HUES48 (cell line): Measurements from ENCODE around the gene CCDC124.
"Not testable (repeated sequence)": the region's sequence is repeated elsewhere in the genome, so short reads cannot be mapped to it uniquely, and the experiment has no call there.

ENCODE experiments used
- H3K27ac ChIP-seq: one replicate; pipeline ENCODE4 v1.7.0; 2013; ENCODE audit warnings: low read depth, low read length, inconsistent platforms
- H3K27me3 ChIP-seq: 2 replicates; pipeline ENCODE4 v1.6.1; 2013; ENCODE audit warnings: mild to moderate bottlenecking, low read length; ENCODE audit not compliant: control insufficient read depth, insufficient read depth
- H3K36me3 ChIP-seq: 2 replicates; pipeline ENCODE4 v1.6.1; 2013; ENCODE audit warnings: low read length; ENCODE audit not compliant: control insufficient read depth, insufficient read depth
- H3K4me1 ChIP-seq: 2 replicates; pipeline ENCODE4 v1.6.1; 2013; ENCODE audit warnings: mild to moderate bottlenecking, low read length; ENCODE audit not compliant: control insufficient read depth, insufficient read depth
- H3K4me3 ChIP-seq: 2 replicates; pipeline ENCODE4 v1.5.1; 2013; ENCODE audit warnings: mild to moderate bottlenecking, low read depth, low read length
- H3K9ac ChIP-seq: 2 replicates; pipeline ENCODE4 v1.6.1; 2013; ENCODE audit warnings: mild to moderate bottlenecking, low read depth, low read length, moderate library complexity
- H3K9me3 ChIP-seq: 2 replicates; pipeline ENCODE4 v1.6.1; 2013; ENCODE audit warnings: low read length; ENCODE audit not compliant: control insufficient read depth, insufficient read depth

Gene CCDC124

GRCh38 chr19:17932485-17933338 lies at the start of gene CCDC124:
Gene CCDC124 (plus strand): TSS chr19:17933015. CDS start chr19:17936421, 3,406 bp downstream.
- H3K27ac ChIP-seq = peak within 1 kb of the TSS; percentile 93
- peaks cover 10% of the 10 kb centered on the region for H3K4me1 ChIP-seq
- H3K4me3 ChIP-seq = peak within 1 kb of the TSS; percentile 95
- no peaks in the 10 kb centered on the region for H3K9me3 ChIP-seq
- peaks cover 9% of the 10 kb centered on the region for H3K36me3 ChIP-seq
- H3K9ac ChIP-seq = peak within 1 kb of the TSS; percentile 95
- H3K27me3 ChIP-seq = no peaks in the 10 kb centered on the region

GRCh38 chr19:17883627-17884410 lies 49.0 kb upstream of the CCDC124 start:
- Histone ChIP-seq H3K9ac (no peak overlapping the region), H3K4me3 (no peak overlapping the region), H3K27me3 (no peaks in the 10 kb centered on the region), H3K9me3 (no peaks in the 10 kb centered on the region), H3K27ac (no peak overlapping the region), H3K36me3 (no peaks in the 10 kb centered on the region), H3K4me1 (no peaks in the 10 kb centered on the region)

- Histone ChIP-seq H3K27ac (no peak overlapping the region), H3K4me1 (no peaks in the 10 kb centered on the region; the same call in 1 of the 2 replicates), H3K9me3 (no peaks in the 10 kb centered on the region), H3K27me3 (no peaks in the 10 kb centered on the region), H3K4me3 (no peak overlapping the region), H3K9ac (no peak overlapping the region), H3K36me3 (no peaks in the 10 kb centered on the region)
Observed at GRCh38 chr19:17886515-17886914, 46.3 kb upstream of the CCDC124 start.

- H3K4me3 ChIP-seq, H3K27ac ChIP-seq, H3K9ac ChIP-seq, H3K9me3 ChIP-seq, H3K27me3 ChIP-seq, H3K36me3 ChIP-seq, H3K4me1 ChIP-seq: not testable (repeated sequence)
Observed at GRCh38 chr19:17887221-17887620, 45.6 kb upstream of the CCDC124 start.

- Histone ChIP-seq H3K36me3 (no peaks in the 10 kb centered on the region), H3K4me1 (no peaks in the 10 kb centered on the region; the same call in 1 of the 2 replicates), H3K9me3 (no peaks in the 10 kb centered on the region), H3K4me3 (no peak overlapping the region), H3K27ac (no peak overlapping the region), H3K9ac (no peak overlapping the region), H3K27me3 (no peaks in the 10 kb centered on the region)
Observed at GRCh38 chr19:17888260-17888659, 44.6 kb upstream of the CCDC124 start.

GRCh38 chr19:17889609-17890214 lies 43.1 kb upstream of the CCDC124 start:
- no peak overlapping the region for H3K9ac ChIP-seq
- no peaks in the 10 kb centered on the region for H3K27me3 ChIP-seq
- no peaks in the 10 kb centered on the region for H3K36me3 ChIP-seq
- H3K27ac ChIP-seq = no peak overlapping the region
- H3K9me3 ChIP-seq = no peaks in the 10 kb centered on the region
- no peak overlapping the region for H3K4me3 ChIP-seq
- H3K4me1 ChIP-seq = no peaks in the 10 kb centered on the region; the same call in 1 of the 2 replicates

GRCh38 chr19:17893766-17894165 lies 39.0 kb upstream of the CCDC124 start:
- Histone ChIP-seq H3K4me1 (no peaks in the 10 kb centered on the region; the same call in 1 of the 2 replicates), H3K27me3 (no peaks in the 10 kb centered on the region), H3K4me3 (no peak overlapping the region), H3K27ac (no peak overlapping the region), H3K9me3 (no peaks in the 10 kb centered on the region), H3K36me3 (no peaks in the 10 kb centered on the region), H3K9ac (no peak overlapping the region)

GRCh38 chr19:17902701-17903100 lies 30.1 kb upstream of the CCDC124 start:
- H3K4me1 ChIP-seq = no peaks in the 10 kb centered on the region
- H3K9me3 ChIP-seq = peaks cover 3% of the 10 kb centered on the region; the same call in 1 of the 2 replicates
- H3K9ac ChIP-seq = no peak overlapping the region
- H3K27me3 ChIP-seq = no peaks in the 10 kb centered on the region
- H3K27ac ChIP-seq = no peak overlapping the region
- no peaks in the 10 kb centered on the region for H3K36me3 ChIP-seq
- H3K4me3 ChIP-seq = no peak overlapping the region

GRCh38 chr19:17908244-17908643 lies 24.6 kb upstream of the CCDC124 start:
- H3K9me3 ChIP-seq = peaks cover 7% of the 10 kb centered on the region; the same call in 1 of the 2 replicates
- H3K27ac ChIP-seq = no peak overlapping the region
- H3K27me3 ChIP-seq = no peaks in the 10 kb centered on the region
- no peaks in the 10 kb centered on the region for H3K36me3 ChIP-seq
- no peak overlapping the region for H3K4me3 ChIP-seq
- H3K9ac ChIP-seq = no peak overlapping the region
- H3K4me1 ChIP-seq = no peaks in the 10 kb centered on the region; the same call in 1 of the 2 replicates

- no peak overlapping the region for H3K27ac ChIP-seq
- H3K4me1 ChIP-seq = no peaks in the 10 kb centered on the region; the same call in 1 of the 2 replicates
- no peaks in the 10 kb centered on the region for H3K36me3 ChIP-seq
- H3K9me3 ChIP-seq = peaks cover 7% of the 10 kb centered on the region; the same call in 1 of the 2 replicates
- H3K4me3 ChIP-seq = no peak overlapping the region
- no peaks in the 10 kb centered on the region for H3K27me3 ChIP-seq
- no peak overlapping the region for H3K9ac ChIP-seq
Observed at GRCh38 chr19:17909003-17909732, 23.6 kb upstream of the CCDC124 start.
